ENCODE measurements around the gene BRD1.

BRD1 gene

GRCh38 chr22:49735901-49736421 lies 91.7 kb downstream of the BRD1 start:
- no peak overlapping the region for H3K4me3 ChIP-seq (ENCODE audit: low read depth, low read length)
- no peak for TF ChIP-seq CTCF (IDR thresholded peaks at IDR 0.05; ENCODE audit: low read depth, low read length)

- TF ChIP-seq CTCF (IDR thresholded peaks at IDR 0.05; ENCODE audit: low read depth, low read length) = no peak
Observed at GRCh38 chr22:49735411-49735900, 92.2 kb downstream of the BRD1 start.

GRCh38 chr22:49734882-49735281 lies 92.8 kb downstream of the BRD1 start:
- no peak overlapping the region for H3K4me3 ChIP-seq (ENCODE audit: low read depth, low read length)
- TF ChIP-seq CTCF (IDR thresholded peaks at IDR 0.05; ENCODE audit: low read depth, low read length) = no peak

More at GRCh38 chr22:49735411-49735900, 92.2 kb downstream of the BRD1 start:
- H3K4me3 ChIP-seq (ENCODE audit: low read depth, low read length) = no peak overlapping the region

- no peak for TF ChIP-seq CTCF (IDR thresholded peaks at IDR 0.05; ENCODE audit: low read depth, low read length)
- no peak overlapping the region for H3K4me3 ChIP-seq (ENCODE audit: low read depth, low read length)
Observed at GRCh38 chr22:49734390-49734789, 93.3 kb downstream of the BRD1 start.

- no peak overlapping the region for H3K4me3 ChIP-seq (ENCODE audit: low read depth, low read length)
- no peak for TF ChIP-seq CTCF (IDR thresholded peaks at IDR 0.05; ENCODE audit: low read depth, low read length)
Observed at GRCh38 chr22:49733631-49734030, 94.0 kb downstream of the BRD1 start.

- no peak overlapping the region for H3K4me3 ChIP-seq (ENCODE audit: low read depth, low read length)
- no peak for TF ChIP-seq CTCF (IDR thresholded peaks at IDR 0.05; ENCODE audit: low read depth, low read length)
Observed at GRCh38 chr22:49730656-49731055, 97.0 kb downstream of the BRD1 start.

- H3K4me3 ChIP-seq (ENCODE audit: low read depth, low read length) = no peak overlapping the region
- TF ChIP-seq CTCF (IDR thresholded peaks at IDR 0.05; ENCODE audit: low read depth, low read length) = no peak
Observed at GRCh38 chr22:49728570-49729271, 99.0 kb downstream of the BRD1 start.
